Fibroblast of pulmonary artery (primary cell): ENCODE measurements around the gene ACTRT2.

Experiments
- DNase-seq: peaks from one replicate; pipeline ENCODE4 v3.0.0-alpha.2; 2010; ENCODE audit warnings: low read depth
- H3K4me3 ChIP-seq: replicated peaks from 2 replicates; pipeline ENCODE4 v1.5.1; 2011; ENCODE audit warnings: low read depth, mild to moderate bottlenecking, control low read depth, low read length, moderate library complexity
- CTCF ChIP-seq: IDR thresholded peaks from 2 replicates; pipeline ENCODE4 v1.5.1; 2011; ENCODE audit warnings: mild to moderate bottlenecking, control low read depth, low read length, inconsistent platforms; ENCODE audit errors: missing control alignments

Gene ACTRT2

GRCh38 chr1:3070309-3070643, 49.0 kb downstream of the ACTRT2 start:
- TF ChIP-seq CTCF: no peak
- DNase-seq: no peak
- H3K4me3 ChIP-seq: peak overlapping the region; percentile 39

GRCh38 chr1:3070644-3071564, 49.6 kb downstream of the ACTRT2 start:
- no peak for DNase-seq
- no peak for TF ChIP-seq CTCF
- no peak overlapping the region for H3K4me3 ChIP-seq

- no peak for TF ChIP-seq CTCF
- no peak overlapping the region for H3K4me3 ChIP-seq
Measured at GRCh38 chr1:3071565-3072390, 50.5 kb downstream of the ACTRT2 start.

More at GRCh38 chr1:3071565-3072390, 50.5 kb downstream of the ACTRT2 start:
- no peak for DNase-seq
